NCI-H1417 treated with DMSO at 0.1 percent for 48 hours (cell line): ENCODE results near the gene ANKS1B.
"Not testable (repeated sequence)": the region's sequence is repeated elsewhere in the genome, so short reads cannot be mapped to it uniquely, and the experiment has no call there.

ENCODE experiments used
- DNase-seq: peaks from one replicate; lab custom pipeline; 2025; lab: John Stamatoyannopoulos, UW

ANKS1B gene

DNA sequence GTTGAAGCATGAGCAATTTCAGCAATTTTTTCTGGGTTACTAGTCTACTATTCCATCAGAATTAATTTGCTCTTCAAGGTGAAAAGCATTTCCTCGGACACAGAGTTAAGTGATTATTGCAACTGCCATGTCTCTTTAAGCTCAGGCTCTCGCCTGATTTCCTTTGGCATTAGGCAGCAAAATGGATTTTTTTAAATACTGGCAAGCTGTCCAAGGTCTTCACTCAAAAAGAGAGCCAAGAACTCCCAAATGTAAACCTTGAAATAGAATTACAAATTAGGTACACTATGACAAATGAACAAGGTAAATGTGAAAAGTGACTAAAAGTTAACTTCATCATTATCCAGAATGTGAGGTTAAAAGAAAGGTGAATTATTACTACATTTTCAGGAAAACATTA, 225.3 kb downstream of the ANKS1B start:
- DNase-seq, result no peak

GRCh38 chr12:99758997-99759396, 225.7 kb downstream of the ANKS1B start:
- DNase-seq, result no peak

DNA sequence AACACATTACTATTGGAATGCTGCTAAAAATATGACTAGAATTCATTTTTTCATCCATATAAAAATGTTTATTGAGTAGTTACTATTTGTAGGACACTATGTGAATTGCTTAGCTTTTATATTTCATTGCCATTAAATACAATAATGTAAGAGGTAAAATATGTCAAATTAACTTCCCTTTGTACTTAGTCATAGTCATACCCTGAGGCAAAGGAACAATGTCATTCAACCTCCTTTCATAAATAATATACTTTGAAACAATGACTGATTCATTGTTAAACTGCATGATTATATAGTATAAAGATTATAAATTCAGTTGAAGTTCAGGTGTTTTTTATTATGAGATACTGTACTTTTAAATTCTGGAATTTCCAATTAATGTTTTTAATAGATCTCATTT, 232.0 kb downstream of the ANKS1B start:
- no peak for DNase-seq

- no peak for DNase-seq
These were observed 238.2 kb downstream of the ANKS1B start for GRCh38 chr12:99746538-99746937.

DNA sequence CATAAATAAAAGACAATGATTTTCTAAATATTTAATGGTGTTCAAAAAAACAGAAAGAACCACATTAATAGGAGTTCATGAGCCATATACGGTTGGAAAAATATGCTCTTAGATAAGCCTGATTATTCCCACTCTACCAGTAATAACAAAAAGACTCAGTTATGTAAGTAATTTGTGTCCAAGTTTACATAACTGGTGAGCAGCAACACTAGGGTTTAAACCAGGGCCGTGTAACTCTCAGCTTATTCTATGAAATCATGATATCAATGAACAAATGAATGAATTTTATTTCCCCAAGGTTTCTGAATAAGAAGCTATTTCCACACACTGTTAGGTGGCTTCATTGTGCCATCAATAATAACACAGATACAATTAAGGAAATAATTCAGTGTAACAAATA, 238.8 kb downstream of the ANKS1B start:
- DNase-seq, result no peak

- no peak for DNase-seq
These were observed 239.6 kb downstream of the ANKS1B start for GRCh38 chr12:99745121-99745520.

DNA sequence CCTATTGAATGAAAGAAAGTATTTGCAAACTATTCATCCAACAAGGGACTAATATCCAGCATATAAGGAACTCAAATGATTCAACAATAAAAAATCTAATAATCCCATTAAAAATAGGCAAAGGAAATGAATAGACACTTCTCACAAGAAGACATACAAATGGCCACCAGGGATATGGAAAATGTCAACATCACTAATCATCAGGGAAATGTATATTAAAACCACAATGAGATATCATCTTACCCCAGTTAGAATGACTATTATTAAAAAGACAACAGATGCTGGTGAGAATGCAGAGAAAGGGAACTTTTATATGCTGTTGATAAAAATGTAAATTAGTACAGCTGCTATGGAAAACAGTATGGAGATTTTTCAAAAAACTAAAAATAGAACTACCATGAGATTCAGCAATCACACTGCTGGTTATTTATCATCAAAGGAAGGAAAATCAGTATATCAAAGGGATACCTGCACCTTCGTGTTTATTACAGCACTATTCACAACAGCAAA, 247.9 kb downstream of the ANKS1B start:
- DNase-seq, result no peak

- no peak for DNase-seq
These were observed 252.6 kb downstream of the ANKS1B start for GRCh38 chr12:99732131-99732530.

DNA sequence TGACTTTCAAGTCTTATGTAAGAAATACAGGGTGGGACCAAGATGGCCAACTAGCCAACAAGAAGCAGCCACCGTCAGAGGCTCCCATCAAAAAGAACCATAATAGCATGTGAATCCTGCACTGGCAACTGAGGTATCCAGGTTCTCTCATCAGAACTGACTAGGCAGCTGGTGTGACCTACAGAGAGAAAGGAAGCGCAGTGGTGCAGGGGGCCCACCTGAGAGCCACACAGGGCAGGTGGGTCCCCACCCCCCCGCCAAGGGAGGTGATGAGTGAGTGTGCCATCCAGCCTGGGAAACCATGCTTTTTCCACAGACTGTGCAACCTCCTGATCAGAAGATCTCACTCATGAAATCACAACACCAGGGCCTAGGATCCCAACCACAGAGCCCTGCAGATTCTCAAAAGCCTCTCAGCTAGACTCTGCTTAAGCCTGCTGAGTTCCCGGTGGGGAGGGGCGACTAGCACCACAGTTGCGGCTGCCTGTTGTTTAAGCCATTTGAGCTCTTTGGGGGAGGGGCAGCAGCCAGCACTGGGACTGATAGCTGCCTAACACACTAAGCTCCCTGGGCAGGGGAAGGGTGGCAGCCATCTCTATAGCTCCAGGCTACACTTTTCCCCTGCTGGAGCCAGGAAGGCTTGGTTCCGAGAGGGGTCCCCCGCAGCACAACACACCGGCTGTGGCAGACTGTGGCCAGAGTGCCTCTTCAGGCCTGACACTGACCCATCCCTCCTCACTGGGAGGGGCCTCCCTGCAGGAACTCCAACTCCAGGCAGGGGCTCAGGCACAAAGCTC, 261.8 kb downstream of the ANKS1B start:
- no peak for DNase-seq

GRCh38 chr12:99721715-99722275, 262.9 kb downstream of the ANKS1B start:
- no peak for DNase-seq

DNA sequence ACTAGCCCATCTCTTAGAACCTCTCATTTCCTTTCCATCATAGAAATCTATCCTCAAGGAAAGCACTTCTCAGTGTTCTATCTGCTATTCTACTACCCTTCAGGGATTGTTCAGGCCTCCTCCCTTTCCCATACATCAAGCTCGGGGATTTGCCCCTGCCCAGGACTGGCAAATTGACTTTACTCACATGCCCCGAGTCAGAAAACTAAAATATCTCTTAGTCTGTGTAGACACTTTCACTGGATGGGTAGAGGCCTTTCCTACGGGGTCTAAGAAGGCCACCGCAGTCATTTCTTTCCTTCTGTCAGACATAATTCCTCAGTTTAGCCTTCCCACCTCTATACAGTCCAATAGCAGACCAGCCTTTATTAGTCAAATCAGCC, 264.7 kb downstream of the ANKS1B start:
- not testable (repeated sequence) for DNase-seq

DNA sequence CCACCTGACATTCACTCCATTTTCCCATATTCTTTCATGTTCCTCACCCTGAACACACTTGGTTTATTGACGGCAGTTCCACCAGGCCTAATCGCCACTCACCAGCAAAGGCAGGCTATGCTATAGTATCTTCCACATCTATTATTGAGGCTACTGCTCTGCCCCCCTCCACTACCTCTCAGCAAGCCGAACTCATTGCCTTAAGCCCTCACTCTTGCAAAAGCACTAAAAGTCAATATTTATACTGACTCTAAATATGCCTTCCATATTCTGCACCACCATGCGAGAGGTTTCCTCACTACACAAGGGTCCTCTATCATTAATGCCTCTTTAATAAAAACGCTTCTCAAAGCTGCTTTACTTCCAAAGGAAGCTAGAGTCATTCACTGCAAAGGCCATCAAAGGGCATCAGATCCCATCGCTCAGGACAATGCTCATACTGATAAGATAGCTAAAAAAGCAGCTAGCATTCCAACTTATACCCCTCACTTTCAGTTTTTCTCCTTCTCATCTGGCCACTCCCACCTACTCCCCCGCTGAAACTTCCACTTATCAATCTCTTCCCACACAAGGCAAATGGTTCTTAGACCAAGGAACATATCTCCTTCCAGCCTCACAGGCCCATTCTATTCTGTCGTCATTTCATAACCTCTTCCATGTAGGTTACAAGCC, 265.2 kb downstream of the ANKS1B start:
- DNase-seq, result not testable (repeated sequence)

- not testable (repeated sequence) for DNase-seq
These were observed 268.8 kb downstream of the ANKS1B start for GRCh38 chr12:99715841-99716510.

- DNase-seq, result not testable (repeated sequence)
These were observed 269.8 kb downstream of the ANKS1B start for GRCh38 chr12:99714921-99715320.

- no peak for DNase-seq
These were observed 270.7 kb downstream of the ANKS1B start for GRCh38 chr12:99713946-99714520.

DNA sequence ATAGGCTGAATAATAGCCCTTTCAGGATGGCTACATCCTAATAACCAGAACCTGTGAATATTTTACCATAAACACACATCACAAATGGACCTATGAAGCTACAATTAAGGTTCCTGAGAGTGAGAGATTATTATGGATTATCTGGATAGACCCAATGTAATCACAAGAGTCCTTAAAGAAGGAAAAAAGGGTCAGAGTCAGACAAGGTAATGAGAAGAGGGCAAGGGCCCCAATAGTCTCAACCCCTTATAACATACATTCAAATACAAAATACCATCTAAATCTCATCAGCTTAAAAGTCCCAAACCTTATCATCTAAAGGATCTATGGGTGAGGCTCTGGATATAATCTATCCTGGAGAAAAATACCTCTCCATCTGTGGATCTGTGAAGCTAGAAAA, 272.5 kb downstream of the ANKS1B start:
- no peak for DNase-seq

DNA sequence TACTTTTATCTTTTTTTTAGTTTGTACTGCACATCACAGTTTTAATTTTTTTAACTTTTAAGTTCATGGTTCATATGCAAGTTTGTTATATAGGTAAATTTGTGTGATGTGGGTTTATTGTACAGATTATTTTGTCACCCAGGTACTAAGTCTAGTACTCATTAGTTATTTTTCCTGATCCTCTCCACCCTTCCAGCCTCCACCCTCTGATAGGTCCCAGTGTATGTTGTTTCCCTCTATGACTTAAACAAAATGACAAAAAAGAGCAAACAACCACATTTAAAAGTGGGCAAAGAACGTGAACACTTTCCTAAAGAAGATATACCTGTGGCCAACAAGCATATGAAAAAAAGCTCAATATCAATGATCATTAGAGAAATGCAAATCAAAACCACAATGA, 273.5 kb downstream of the ANKS1B start:
- no peak for DNase-seq

DNA sequence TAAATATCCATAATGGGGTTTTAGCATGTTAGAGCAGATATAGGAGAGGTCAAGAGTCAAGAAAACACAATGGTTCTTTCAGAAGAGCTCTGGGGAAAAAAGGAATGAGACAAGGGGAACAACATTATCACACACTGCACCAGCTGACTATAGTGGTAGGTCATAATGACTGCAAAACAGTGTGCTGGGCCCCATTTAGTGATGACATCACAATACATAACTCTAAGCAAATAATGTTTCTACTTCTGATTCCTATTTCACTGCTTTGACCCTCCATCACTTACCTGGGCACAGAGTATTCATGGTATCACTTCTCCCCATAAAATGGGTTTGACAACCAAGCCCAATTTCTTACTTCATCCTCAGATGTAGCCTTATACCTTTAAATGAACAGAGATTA, 275.1 kb downstream of the ANKS1B start:
- DNase-seq, result no peak

DNA sequence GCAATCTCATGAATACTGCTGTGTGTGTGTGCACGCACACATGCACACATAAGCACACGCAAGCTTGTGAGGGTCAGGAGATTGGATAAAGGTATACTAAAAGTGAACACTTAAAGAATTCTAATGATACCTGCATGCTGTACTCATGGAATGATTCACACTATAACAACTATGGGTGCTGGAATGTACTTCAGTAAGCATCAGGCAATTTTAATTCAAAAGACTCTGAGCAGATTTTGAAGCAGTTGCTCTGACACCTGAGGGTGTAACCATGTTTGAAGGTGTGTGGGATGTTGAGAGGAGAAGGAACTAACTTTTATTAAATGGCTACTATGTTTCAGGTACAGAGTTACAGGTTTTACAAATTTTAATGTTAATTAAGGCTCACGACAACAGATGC, 275.6 kb downstream of the ANKS1B start:
- DNase-seq, result no peak

DNA sequence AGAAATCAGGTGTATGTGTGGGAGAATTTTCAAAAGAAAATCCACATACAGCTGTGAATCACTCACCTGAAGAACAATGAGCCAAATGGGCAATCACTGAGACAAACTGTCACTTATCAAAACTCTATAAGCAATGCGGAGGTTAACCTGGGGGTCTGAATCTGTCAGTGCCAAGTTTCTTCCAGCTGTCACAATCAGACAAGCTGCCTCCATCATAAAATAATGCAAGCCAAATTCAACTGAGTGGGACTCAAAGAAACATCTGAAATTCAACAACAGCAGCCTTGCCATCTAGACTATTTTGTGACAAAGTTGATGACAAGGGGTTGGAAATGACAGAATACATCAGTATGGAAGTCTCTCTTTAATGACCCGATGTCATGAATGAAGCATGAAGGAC, 276.9 kb downstream of the ANKS1B start:
- DNase-seq, result no peak

- DNase-seq, result no peak
These were observed 277.8 kb downstream of the ANKS1B start for GRCh38 chr12:99706736-99707473.
